Stimulated activated CD8-positive, alpha-beta memory T cell treated with anti-CD3 and anti-CD28 coated beads, Interleukin-15, amount 100 ng/mL, for 24 hours (primary cell): ENCODE results near the gene FBXO2.
A peak's percentile ranks its signal among the peaks of the same experiment; 100 is the strongest.

ENCODE experiments used
- DNase-seq: peaks from one replicate; pipeline ENCODE4 v3.0.0-alpha.2; 2020; ENCODE audit warnings: low read depth

The FBXO2 gene

DNA sequence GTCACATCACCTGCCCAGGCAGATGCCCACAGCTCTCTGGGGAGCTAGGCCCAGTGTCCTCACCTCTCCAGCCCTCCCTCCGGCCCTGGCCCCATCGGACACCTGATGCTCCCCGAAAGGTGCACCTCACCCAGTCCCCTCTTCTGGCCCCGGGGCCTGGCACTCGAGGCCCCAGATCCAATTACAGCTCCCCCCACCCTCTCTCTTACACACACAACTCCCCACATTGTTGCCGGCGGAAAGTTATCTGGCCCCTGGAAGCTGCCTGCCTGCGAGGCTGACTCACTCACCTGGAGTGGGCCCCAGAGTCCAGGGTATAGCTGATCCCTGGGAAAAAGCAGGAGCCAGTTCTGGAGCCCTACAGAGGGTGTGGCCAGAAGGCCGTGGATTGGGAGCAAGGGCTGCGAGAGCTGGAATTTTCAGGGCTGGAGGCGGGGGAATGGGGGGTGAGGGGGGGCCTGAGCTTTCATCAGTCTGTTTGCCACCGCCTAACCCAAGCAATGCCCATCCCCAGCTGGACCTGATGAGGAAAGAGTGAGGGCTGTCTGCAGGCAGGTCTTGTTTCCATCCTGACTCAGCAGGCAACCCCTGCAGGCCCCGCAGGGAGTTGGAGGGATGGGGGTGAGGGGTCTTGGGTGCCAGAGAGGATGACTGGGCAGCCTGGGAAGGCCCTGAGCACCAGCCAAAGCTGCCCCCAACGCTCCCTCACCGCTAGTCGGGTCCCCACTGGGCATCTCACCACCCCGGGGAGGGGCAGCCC lies 948 bp downstream of the FBXO2 start:
- no peak for DNase-seq

DNA sequence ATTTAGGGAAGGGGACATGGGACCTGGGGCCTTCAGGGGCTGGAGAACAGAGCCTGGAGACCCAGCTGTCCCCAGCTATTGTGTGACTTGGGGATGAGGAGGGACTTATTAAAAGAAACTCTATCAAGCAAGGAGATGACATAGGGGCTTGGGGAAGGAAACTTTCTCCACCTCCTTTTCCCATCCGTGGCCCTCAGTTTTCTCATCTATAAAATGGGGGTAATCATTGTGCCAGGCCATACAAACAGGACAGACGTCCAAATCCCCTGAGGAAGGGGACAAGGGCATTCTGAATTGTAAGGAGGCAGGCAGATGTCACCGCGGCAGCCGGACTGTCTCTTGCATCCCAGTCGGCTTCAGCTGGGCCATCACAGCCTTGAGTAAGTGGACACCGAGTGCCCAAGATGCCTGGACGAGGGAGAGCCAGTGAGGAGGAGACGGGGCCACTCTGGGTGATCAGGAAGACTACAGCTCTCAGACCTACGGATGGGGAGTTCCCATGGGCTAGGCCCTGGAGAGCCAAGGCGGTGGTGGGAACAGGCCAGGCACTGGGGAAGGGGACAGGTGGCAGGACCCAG lies 1.9 kb downstream of the FBXO2 start:
- no peak for DNase-seq

DNA sequence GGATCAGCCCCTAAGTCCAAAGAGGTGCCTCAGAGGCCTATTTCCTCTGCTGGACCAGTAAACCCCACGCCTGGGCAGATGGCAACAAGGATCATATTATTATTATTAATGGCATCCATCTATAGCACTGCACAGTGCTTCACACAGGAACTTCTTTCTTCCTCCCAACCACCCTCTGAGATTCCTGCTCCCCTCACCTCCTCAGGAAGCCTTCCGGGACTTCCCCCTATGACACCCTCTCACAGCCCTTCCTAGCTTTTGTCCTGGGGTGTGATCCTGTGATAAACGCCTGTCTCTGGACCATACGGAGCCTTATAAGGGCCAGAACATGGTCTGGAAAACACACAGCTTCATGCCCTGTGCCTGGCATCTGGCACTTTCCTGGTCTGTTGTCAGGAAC lies 3.2 kb downstream of the FBXO2 start:
- no peak for DNase-seq

DNA sequence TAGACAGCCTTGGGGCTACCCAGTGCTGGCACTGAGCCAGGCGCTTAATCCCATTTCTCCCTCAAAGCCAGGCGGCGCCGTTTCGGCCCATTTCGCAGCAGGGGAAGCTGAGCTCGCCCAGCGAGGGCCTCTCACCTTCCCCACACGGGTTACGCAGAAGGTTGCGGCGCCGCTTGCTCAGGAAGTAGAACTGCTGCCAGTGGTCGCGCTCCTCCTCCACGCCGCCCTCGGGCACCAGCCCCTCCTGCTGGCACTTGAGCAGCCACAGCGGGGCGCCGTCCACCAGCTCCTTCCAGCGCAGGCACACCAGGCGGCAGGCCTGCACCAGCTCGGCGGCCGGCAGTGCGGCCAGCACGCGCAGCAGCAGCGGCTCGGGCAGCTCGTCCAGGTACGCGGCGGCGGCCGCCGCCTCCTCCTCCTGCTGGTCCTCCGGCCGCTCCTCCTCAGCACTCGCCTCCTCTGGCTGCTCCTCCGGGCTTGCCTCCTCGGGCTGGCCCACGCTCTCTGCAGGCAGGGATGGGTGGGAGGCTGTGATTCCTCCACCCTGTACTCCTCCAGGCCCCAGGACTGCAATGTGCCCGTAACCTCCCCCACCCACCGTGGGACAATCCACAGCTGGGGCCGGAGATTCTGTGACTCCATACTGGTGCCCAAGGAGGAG lies 3.8 kb downstream of the FBXO2 start:
- peak; percentile 43 for DNase-seq

DNA sequence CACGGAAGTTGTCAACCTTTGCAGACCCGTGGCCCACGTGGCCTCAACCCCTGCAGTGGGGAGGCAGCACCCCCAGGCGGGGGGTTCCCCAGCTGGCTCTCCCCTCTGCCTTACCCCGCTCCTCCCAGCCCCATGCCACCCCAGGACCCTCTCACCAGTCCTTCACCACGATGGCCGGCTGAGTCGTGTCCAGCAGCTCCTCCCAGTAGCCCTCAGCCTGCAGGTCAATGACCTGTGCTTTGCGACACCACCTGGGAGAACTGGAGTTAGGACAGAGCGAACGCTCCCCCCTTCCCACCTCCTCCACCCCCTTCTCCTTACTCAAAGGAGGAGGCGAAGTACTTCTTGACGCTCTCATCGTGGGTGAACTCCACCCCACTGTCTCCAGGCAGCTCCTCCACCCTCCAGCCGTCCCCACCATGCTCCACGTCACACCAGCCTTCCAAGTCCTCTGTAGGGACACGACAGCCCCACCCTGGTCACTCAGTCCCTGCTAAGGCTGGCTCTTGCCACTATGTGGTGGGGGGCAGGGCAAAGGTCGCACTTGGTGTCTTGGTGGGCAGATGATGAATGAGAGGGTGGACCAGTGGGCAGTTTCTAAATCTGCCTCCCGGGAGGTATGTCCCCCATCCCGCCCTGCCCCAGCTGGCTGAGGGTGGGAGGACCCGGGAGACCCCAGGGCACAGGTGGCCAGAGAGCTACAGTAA lies 4.5 kb downstream of the FBXO2 start:
- no peak for DNase-seq

DNA sequence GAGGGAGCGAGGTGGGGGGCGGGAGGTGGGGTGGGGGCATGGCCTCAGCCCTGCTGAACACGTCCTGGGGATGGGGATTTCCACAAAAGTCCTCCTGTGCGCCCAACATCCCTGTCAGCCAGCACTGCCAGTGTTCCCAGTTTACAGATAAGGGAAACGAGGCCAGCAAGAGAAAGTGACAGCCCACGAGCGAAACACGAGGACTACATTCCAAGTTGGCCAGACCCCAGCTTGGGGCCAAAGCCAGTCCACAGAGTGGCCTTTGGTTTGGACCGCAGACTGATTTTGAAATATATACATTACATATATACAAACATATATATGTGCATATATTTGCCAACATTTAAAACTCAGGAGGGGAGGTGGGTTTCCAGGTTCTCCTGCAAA lies 5.0 kb downstream of the FBXO2 start:
- DNase-seq, result no peak

DNA sequence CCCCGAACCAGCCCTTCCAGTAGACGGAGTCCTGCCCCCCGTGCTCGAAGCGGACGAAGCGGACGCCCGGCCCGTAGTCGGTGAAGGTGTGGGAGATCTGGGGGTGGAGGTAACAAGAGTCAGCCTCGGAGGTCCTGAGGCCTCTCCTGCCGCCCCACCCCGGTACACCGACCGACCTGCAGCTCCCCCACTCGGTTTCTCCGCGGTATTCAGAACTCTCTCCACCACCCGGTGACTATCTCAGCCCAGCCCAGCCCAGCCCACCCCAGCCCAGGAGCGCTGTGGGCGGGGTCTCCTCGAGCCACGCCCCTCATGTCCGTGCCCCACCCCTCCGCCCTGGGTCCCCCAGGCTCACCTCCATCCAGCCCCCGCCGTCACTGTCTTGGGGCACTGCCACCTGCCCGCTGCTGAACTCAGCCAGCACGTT lies 5.5 kb downstream of the FBXO2 start:
- peak; percentile 33 for DNase-seq

DNA sequence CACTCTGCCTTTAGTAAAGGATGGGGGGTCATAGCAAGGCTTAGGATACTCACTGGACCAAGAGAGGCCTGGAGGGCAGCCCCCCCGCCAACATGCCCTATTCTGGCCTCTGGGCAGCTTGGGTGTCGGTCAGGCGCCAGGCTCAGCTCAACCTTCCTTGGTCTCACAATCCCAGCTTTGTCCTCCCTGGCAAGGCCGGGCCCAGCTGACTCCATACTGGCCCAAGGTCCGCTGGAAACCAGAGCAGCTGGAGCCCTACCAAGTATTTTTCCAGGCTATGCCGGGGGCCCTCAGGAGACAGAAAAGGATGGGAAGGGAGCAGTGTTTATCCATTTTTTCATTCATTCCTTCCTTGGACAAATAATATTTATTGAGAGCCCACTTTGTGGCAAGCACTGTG lies 6.2 kb downstream of the FBXO2 start:
- DNase-seq, result no peak

DNA sequence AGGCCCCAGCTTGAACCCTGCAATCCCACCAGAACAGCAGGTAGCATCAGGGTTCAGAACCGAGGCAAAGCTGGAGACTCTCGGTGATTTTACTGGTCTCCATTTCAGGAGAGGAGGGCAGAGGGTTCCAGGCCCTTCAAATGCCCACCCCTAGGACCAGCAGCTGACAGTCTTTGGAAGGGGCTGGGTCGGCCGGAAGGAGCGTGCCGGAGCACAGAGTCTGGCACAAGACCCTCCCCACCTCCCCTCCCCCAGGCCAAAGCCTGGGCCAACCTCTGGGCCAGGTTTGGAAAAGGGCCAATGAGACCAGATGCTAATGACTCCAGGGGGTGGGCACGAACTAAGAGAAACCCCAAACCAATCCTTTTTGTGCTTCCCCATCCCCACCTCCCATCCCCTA lies 6.9 kb downstream of the FBXO2 start:
- no peak for DNase-seq

DNA sequence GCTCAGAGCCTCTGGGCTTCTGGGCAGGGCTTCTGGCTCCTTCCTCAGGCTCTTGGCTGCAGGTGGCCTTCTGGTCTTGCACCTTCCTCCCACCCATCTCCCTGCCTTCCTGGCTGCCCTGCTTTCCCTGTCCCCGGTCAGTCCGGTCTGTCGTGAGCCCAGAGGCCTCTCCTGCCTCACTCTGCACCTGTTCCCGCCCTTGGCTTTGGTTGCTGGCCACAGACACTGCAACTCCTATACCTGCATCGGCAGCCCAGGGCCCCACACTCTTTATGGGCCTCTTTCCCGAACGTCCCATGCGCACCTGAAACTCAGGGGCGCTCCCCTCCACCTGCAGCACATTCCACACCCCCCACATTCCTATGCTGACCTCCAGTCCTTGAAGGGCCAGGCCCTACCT lies 7.9 kb downstream of the FBXO2 start:
- no peak for DNase-seq

DNA sequence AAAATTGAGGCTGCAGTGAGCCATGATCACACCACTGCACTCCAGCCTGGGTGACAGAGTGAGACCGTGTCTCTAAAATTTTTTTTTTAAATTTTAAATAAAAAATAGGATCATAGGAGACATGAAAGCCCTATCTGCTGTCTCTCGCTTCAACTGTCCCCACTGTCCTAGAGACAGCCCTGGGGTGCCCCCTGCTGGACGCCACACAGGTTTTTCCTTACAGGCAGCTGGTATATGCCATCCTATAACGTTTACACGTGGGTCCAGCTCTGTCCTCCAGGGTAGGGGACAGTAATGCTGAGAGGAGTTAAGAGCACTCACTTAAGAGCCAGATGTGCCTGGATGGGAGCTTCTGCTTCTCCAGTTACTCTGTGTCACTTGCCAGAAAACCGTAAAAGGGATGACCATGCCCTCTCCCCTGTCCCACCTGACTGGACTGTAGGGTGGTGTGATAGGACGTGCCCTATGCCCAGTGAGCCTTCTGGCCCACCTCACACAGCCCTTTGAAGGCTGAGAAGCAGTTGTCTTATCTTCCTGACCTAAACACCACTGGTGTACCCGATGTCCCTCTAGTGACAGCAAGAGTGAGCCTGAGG lies 8.5 kb downstream of the FBXO2 start:
- peak; percentile 60 for DNase-seq

DNA sequence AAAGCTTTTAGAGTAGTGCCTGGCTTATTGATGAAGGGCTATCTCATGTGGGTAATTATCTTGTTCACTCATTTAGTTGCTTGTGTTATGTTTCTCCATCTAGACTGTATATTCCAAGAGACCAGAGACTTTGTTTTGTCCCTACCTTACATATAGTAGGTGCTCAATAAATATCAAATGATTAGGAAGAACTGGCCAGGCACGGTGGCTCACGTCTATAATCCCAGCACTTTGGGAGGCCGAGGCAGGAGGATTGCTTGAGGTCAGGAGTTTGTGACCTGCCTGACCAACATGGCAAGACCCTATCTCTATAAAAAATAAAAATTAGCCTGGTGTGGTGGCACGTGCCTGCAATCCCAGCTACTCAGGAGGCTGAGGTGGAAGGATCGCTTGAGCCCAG lies 9.0 kb downstream of the FBXO2 start:
- no peak for DNase-seq

DNA sequence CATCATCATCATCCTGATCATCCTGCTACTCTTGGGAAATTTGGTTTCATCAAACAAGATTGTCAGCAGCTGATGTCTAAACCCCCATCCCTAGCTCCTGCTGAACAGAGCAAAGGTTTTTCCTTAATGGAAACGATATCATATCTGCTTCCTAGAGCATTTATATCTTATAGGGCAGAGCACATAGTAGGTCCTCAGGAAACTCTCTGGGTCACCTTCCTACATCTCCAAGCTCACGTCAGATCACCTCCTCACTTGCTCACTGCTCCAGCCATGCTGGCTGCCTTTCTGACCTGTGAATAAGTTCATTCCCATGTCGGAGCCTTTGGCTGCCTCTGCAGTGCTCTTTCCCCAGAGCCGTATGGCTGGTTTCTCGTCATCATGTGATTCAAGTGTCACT lies 10.4 kb downstream of the FBXO2 start:
- DNase-seq, result no peak

DNA sequence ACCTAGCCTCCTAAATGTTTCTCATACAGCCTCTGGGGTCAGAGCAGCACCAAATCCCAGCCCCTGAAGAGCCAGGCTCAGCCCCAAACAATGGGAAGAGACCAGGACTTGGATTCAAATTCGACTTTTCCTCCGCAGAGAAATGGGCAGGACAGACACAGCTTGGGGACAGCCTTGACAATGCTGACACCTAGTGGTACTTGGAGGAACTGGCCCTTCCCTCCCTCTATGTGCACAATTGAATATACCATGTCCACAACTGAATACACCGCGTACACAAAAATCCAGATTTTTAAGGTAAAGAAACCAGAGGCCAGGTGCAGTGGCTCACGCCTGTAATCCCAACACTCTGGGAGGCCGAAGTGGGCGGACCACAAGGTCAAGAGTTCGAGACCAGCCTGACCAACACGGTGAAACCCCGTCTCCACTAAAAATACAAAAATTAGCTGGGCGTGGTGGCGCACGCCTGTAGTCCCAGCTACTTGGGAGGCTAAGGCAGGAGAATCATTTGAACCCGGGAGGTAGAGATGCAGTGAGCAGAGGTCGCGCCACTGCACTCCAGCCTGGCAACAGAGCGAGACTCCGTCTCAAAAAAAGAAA lies 11.7 kb downstream of the FBXO2 start:
- DNase-seq, result peak; percentile 39

DNA sequence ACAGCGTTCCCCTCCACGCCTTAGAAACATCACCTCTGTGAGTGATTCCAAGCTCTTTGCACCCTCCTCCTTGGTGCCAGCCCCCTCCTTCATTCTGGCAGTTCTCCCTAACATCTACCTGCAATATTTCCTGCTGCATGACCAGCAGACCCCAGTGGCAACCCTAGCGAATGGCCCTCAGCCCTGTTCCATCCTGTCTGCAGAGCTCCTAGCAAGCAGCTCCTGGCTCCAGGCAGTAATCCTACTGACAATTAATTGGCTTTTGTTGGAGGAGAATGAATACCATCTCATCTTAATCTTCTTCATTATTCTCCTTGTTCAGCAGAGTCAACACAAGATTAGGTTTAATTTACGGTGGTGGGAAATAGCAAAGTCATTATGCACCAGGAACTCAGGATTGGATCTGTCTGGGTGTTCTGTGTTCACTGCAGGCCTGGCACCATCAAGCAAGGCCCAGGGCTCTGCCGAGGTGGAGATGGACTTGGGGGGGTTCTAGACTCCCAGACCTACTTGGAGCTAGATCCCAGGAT lies 12.4 kb downstream of the FBXO2 start:
- no peak for DNase-seq

DNA sequence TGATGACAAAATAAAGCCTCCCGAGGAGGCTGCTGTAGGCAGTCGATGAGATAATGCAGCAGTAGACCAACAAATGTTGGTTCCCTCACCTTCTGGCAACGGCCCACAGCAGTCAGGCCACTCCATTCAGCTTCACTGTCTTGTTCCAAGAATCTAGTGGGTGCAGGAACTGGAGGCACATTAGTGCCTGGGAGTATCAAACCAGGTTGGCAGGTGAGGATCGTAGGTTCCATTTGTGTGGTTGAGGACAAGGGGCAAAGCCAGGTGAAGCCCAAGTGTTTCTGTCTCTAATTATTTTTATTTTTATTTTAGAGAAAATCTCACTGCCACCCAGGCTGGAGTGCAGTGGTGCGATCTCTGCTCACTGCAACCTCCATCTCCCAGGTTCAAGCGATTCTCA lies 13.3 kb downstream of the FBXO2 start:
- DNase-seq, result no peak

DNA sequence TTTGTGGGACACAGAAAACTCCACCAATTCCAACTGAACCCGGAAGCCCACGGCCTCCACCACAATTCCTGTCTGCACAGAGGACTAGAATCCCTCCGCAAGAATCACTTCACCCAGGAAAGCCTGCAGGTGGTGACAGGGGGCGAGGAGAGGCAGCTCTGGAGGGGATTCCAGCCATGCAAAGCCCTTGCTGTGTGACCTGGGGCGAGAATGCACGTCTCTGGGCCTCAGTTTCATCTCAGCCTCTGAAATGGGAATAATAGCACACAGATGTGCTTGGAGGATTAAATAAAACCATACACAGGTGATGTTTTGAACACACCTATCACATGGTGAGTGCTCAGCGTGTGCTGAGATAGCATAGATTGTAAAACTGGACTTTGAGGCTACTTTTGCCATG lies 14.1 kb downstream of the FBXO2 start:
- DNase-seq, result no peak

DNA sequence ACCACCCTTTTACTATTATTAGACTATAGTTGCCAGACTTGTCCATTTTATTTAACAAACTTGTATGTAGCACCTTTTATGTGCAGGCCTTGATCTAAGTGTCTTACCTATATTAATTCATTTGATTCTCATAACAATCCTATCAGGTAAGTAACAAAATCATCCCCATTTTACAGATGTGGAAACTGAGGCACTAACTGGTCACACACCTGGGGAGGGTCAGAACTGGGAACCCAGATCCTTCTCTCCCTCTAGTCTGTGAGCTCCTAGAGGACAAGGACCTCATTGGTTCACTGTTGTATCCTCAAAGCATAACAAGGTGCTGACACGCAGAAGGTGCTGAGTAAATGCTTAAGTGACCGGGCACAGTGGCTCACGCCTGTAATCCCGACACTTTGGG lies 14.9 kb downstream of the FBXO2 start:
- DNase-seq, result no peak

DNA sequence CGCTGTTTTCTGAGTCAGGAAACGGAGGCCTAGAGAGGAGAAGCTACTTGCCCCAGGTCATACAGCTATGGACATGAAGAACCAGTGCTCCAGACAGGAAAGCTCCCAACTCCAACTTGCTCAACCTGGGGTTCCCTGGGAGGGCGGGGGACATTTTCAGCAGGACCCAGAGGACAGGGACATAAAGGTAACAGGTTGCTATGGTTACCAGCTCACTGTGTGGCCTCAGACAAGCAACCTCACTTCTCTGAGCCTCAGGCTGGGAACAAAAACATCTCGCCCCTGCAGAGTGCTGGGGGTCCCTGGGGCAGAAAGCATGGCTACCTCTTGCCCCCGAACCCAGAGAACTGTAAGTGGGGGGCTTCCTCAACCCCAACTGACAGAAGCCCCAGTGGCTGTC lies 16.1 kb downstream of the FBXO2 start:
- DNase-seq, result no peak

DNA sequence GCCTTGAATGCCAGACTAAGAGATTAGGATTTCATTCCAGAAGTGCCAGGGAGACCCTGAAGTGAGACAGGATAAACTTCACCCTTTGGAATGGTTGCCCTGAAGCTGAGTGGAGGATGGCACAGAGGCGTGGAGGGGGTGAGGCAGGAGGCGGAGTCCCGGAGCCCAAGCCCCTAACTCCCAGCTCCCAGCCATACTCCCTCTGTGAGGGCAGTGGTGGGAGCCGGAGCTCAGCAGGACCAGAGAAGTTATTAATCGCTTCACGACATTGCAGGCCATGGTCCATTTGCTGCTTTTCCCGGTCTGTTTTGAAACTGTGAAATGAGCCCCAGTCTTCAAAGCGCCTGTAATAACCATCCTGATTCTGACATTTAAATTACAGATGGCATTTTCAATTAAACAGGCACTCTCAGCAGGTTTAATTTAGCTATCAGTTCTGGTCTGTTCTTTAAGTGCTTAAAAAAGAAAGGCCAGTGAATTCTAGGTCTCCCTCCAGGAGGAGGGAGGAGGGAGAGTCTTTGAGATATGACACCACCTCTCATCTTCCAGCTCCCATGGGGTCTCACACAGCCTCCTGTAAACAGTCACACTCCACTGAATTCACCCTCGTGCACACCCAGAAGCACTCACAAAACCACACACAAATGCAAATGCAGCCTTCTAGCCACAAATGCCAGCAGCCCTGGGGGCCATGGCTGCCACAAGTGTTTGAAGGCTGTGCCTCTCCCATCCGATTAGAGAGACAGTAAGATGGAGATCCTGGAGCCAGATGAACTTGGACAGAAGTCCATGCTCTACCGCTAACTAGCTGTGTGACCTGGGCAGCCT lies 19.6 kb downstream of the FBXO2 start:
- no peak for DNase-seq
